GM12878 (cell line): ENCODE measurements around the gene PATJ. TPM values are rescaled to one million over a fixed set of nuclear protein-coding genes. Genes with fewer than 3 reads are reported as not detected.
A peak's percentile ranks its signal among the peaks of the same experiment; 100 is the strongest.

ENCODE experiments used
- ATAC-seq: fragments of 200-7000 bp; cut with Tn5 transposase; 3 replicates; pipeline ENCODE4 v1.9.1; 2020; ENCODE audit warnings: mild to moderate bottlenecking, moderate library complexity
- BruUV-seq: library from RNA; stranded (reverse); fragments of 400-500 nt; replicated peaks from 2 replicates; lab custom pipeline; 2021; lab: Mats Ljungman, UMichigan
- CTCF ChIA-PET: fragments of 300-600 bp; sonication (Branson Sonifier 250); formaldehyde crosslinking; extraction: SDS; loops from one replicate; lab custom pipeline; 2021; ENCODE audit warnings: inconsistent platforms; lab: Yijun Ruan, JAX
- POLR2A ChIA-PET: fragments of 350-600 bp; formaldehyde crosslinking; extraction: SDS; loops from one replicate; lab custom pipeline; 2021; ENCODE audit warnings: inconsistent platforms; lab: Charles Lee
- RAD21 ChIA-PET: fragments of 300-600 bp; sonication (Branson Sonifier 250); formaldehyde crosslinking; loops from one replicate; lab custom pipeline; 2023; ENCODE audit warnings: antibody characterized with exemption; ENCODE audit not compliant: unreplicated experiment; lab: Charles Lee
- SMC1A ChIA-PET: fragments of 300-600 bp; sonication (Branson Sonifier 250); formaldehyde crosslinking; loops from one replicate; lab custom pipeline; 2023; ENCODE audit not compliant: unreplicated experiment, uncharacterized antibody; lab: Charles Lee
- DNase-seq: peaks from one replicate; pipeline ENCODE4 v3.0.0-alpha.2; 2011; ENCODE audit warnings: low read depth, low spot score
- FAIRE-seq: peaks from 3 replicates; lab custom pipeline; 2011; peaks lifted over from hg19 to GRCh38; lab: Jason Lieb, UNC
- H2AFZ ChIP-seq: 2 replicates; pipeline ENCODE4 v1.6.0; 2011; ENCODE audit warnings: low read depth, low read length, control low read depth; ENCODE audit not compliant: control insufficient read depth
- H3K27ac ChIP-seq: 2 replicates; pipeline ENCODE4 v1.5.1; 2011; ENCODE audit warnings: control low read depth; ENCODE audit not compliant: control insufficient read depth, insufficient read depth
- H3K27me3 ChIP-seq, 2 experiments: replicated peaks in 1 of 2; 2 replicates each; pipeline versions ENCODE4 v1.6.0 to v1.6.1; 2011; ENCODE audit warnings: low read length in 1 of 2; ENCODE audit not compliant: control insufficient read depth in 2 of 2, insufficient read depth in 2 of 2
- H3K36me3 ChIP-seq, 2 experiments: 2 replicates each; pipeline ENCODE4 v1.5.1; 2011; ENCODE audit warnings: low read length in 1 of 2; ENCODE audit not compliant: control insufficient read depth in 2 of 2, insufficient read depth in 2 of 2
- H3K4me1 ChIP-seq: 2 replicates; pipeline ENCODE4 v1.6.1; 2011; ENCODE audit warnings: mild to moderate bottlenecking, low read length, moderate library complexity, mixed read lengths; ENCODE audit not compliant: control insufficient read depth, insufficient read depth
- H3K4me2 ChIP-seq: 2 replicates; pipeline ENCODE4 v1.6.0; 2011; ENCODE audit warnings: control low read depth; ENCODE audit not compliant: control insufficient read depth, insufficient read depth
- H3K4me3 ChIP-seq: fragments of 200-600 bp; sonication (generic); 2 replicates; pipeline ENCODE4 v1.5.1; 2016
- H3K79me2 ChIP-seq: 2 replicates; pipeline ENCODE4 v1.6.0; 2011; ENCODE audit warnings: low read length; ENCODE audit not compliant: control insufficient read depth, insufficient read depth
- H3K9ac ChIP-seq: 2 replicates; pipeline ENCODE4 v1.8.0; 2011; ENCODE audit warnings: low read length, control low read depth, mixed read lengths; ENCODE audit not compliant: control insufficient read depth, insufficient read depth
- H3K9me3 ChIP-seq: replicated peaks from 3 replicates; pipeline ENCODE4 v1.5.1; 2011; ENCODE audit warnings: mild to moderate bottlenecking, low read length; ENCODE audit not compliant: control insufficient read depth, insufficient read depth
- H4K20me1 ChIP-seq: 2 replicates; pipeline ENCODE4 v1.6.0; 2011; ENCODE audit not compliant: control insufficient read depth, insufficient read depth
- ATF7 ChIP-seq: fragments of 450-650 bp; IDR thresholded peaks from 2 replicates; pipeline ENCODE4 v1.6.1; 2016; ENCODE audit warnings: low read depth, mild to moderate bottlenecking
- BACH1 ChIP-seq: fragments of 450-650 bp; IDR thresholded peaks from 2 replicates; pipeline ENCODE4 v1.6.1; 2017; ENCODE audit warnings: mild to moderate bottlenecking, borderline replicate concordance
- EGR1 ChIP-seq, 2 experiments: IDR thresholded peaks; 1 replicate in 1 of 2; 2 replicates in 1 of 2; pipeline ENCODE4 v1.6.1; 2011 to 2012; ENCODE audit warnings: low read depth in 2 of 2, low read length in 2 of 2, borderline replicate concordance in 1 of 2, mild to moderate bottlenecking in 1 of 2, moderate library complexity in 1 of 2
- IKZF1 ChIP-seq: fragments of 450-650 bp; conservative IDR thresholded peaks from 2 replicates; pipeline ENCODE4 v1.6.1; 2017; ENCODE audit warnings: antibody characterized with exemption, mild to moderate bottlenecking
- IKZF2 ChIP-seq, 2 experiments: fragments of 450-650 bp; IDR thresholded peaks; 2 replicates each; pipeline ENCODE4 v1.6.1; 2017; ENCODE audit warnings: mild to moderate bottlenecking in 2 of 2, moderate library complexity in 2 of 2
- MEF2B ChIP-seq: fragments of 450-650 bp; IDR thresholded peaks from 2 replicates; pipeline ENCODE4 v1.6.1; 2018; ENCODE audit warnings: mild to moderate bottlenecking, moderate library complexity; ENCODE audit not compliant: partially characterized antibody, poor library complexity, severe bottlenecking
- MTA2 ChIP-seq: fragments of 450-650 bp; IDR thresholded peaks from 2 replicates; pipeline ENCODE4 v1.6.1; 2016; ENCODE audit warnings: low read depth, mild to moderate bottlenecking, moderate library complexity
- NR2C1 ChIP-seq: fragments of 450-650 bp; IDR thresholded peaks from 2 replicates; pipeline ENCODE4 v1.6.1; 2017; ENCODE audit warnings: antibody characterized with exemption, mild to moderate bottlenecking, moderate library complexity
- NR2F1 ChIP-seq: fragments of 450-650 bp; conservative IDR thresholded peaks from 2 replicates; pipeline ENCODE4 v1.6.1; 2017; ENCODE audit warnings: mild to moderate bottlenecking
- NRF1 ChIP-seq: conservative IDR thresholded peaks from 2 replicates; pipeline ENCODE4 v1.6.1; 2011; ENCODE audit warnings: mild to moderate bottlenecking, low read depth, low read length, improper control_type of control experiment
- RCOR1 ChIP-seq: conservative IDR thresholded peaks from 2 replicates; pipeline ENCODE4 v1.6.1; 2012; ENCODE audit warnings: low read depth, low read length, improper control_type of control experiment
- RELA ChIP-seq: fragments of 450-650 bp; IDR thresholded peaks from 2 replicates; pipeline ENCODE4 v1.8.0; 2014; ENCODE audit warnings: borderline replicate concordance; ENCODE audit not compliant: partially characterized antibody
- RUNX3 ChIP-seq: IDR thresholded peaks from 2 replicates; pipeline ENCODE4 v1.6.1; 2012; ENCODE audit warnings: low read length, inconsistent platforms
- TARDBP ChIP-seq: IDR thresholded peaks from 2 replicates; pipeline ENCODE4 v1.6.1; 2016; ENCODE audit warnings: borderline replicate concordance
- TCF7 ChIP-seq: IDR thresholded peaks from 2 replicates; pipeline ENCODE4 v1.6.1; 2014; ENCODE audit warnings: antibody characterized with exemption, borderline replicate concordance
- WGBS: methylation state at CpG from one replicate; pipeline ENCODE4 v1.1.6; 2016; ENCODE audit warnings: low lambda C conversion rate; ENCODE audit not compliant: insufficient replicate concordance, insufficient coverage; ENCODE audit errors: missing lambda C conversion rate; 5-methylcytosine and 5-hydroxymethylcytosine counted together
- in situ Hi-C: fragments of 300-500 bp; cut with MboI; formaldehyde crosslinking; loops from 9 replicates; pipeline ENCODE4 v1.14.3; 2018; ENCODE audit warnings: mixed read lengths
- intact Hi-C: fragments of 100-400 bp; cut with micrococcal nuclease; formaldehyde crosslinking; loops from one replicate; pipeline ENCODE4 v1.14.2; 2022; ENCODE audit not compliant: unreplicated experiment
- polyA plus RNA-seq, 11 experiments: library from polyadenylated mRNA; depleted of rRNA in 4 of 11; unstranded in 6 of 11; stranded (reverse) in 5 of 11; fragments of >200 nt; fragmentation: Nextera tagmentation in 4 of 11; fragmentation: Illumina TruSeq in 1 of 11; extraction: Ambion mirVana in 4 of 11; extraction: Trizol in 1 of 11; gene quantifications; 1 replicate in 1 of 11; 2 replicates in 10 of 11; pipeline versions ENCODE4 v1.2.1 to v1.2.3, GENCODE V29; 2011 to 2016; ENCODE audit warnings: inconsistent platforms in 2 of 11, missing spikeins in 2 of 11, low read depth in 1 of 11
- total RNA-seq, 4 experiments: library from RNA; depleted of rRNA in 3 of 4; stranded (reverse); fragments of >200 nt in 3 of 4; fragmentation: Illumina TruSeq in 1 of 4; extraction: Trizol in 1 of 4; gene quantifications; 2 replicates each; pipeline versions ENCODE4 v1.2.1 to v1.2.3, GENCODE V29; 2013 to 2021
- TF ChIP-seq, protein P1 (sequence below): fragments of 450-650 bp; IDR thresholded peaks from 2 replicates; pipeline ENCODE4 v1.6.1; 2017; ENCODE audit warnings: mild to moderate bottlenecking, low read depth, inconsistent platforms; ENCODE audit not compliant: poor library complexity, severe bottlenecking
- TF ChIP-seq, protein P2 (sequence below): fragments of 450-650 bp; formaldehyde crosslinking; IDR thresholded peaks from 2 replicates; pipeline ENCODE4 v1.5.0; 2022; ENCODE audit warnings: mild to moderate bottlenecking, missing genetic modification characterization

PATJ gene
- total and polyA plus RNA-seq, 10 of the 15 experiments (the other 5 are each of a cell fraction or from before 2014, with no cell fraction given), result 2.8 to 13.9 (median 6.9) TPM

DNA sequence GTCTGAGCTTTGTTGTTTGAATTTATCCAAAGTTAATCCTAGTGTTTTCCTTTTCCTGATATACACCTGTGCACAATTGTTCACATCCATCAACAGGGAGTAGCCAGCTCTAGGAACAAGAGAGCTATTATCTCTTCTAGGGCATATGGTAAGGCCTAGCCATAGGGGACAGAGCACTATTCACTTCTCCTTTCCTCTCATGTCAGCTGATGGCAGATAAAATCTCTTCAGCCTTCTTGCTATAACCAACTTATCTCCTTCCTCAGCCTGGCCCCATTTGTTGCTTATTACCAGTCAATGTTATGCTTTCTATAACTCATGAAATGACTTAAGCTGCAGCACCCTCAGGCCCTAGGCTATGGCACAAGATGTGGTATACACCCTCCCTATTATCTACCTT is 38.9 kb downstream of the PATJ start (continued):
- TF ChIP-seq EGR1 (IDR thresholded peaks at IDR 0.05; ENCODE audit: borderline replicate concordance in 1 of 2, low read depth in 2 of 2, low read length in 2 of 2) (no peak), BACH1 (no peak)
- TF ChIP-seq, all 136 proteins: peak for 0

DNA sequence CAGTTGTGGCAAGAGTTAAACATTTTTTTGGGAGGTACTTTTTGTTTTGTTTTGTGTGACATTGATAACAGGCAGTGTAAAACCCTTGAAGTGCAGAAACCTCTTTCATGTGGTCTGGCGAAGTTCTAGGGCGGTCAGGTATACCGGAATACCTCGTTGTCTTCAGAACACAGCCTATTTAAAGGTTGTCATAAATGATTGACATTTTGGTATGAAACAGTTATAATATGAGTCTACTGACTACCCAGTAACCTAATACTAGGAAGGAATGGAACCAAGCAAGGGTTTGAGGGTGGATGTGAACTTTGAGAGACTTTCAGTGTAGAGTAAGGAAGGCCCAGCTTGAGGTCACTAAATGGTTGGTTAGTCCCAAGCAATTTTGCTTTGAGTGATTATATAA is 40.5 kb downstream of the PATJ start:
- intact Hi-C loops, result no loop called here
- Histone ChIP-seq H3K27ac (no peak overlapping the region), H3K9ac (no peak overlapping the region), H3K27me3 (no peaks in the 10 kb centered on the region), H2AFZ (no peak overlapping the region; the same call in 1 of the 2 replicates), H3K36me3 (no peaks in the 10 kb centered on the region), H3K4me2 (no peak overlapping the region), H3K79me2 (no peaks in the 10 kb centered on the region), H3K4me3 (no peak overlapping the region), H3K4me1 (no peaks in the 10 kb centered on the region; the same call in 1 of the 2 replicates), H4K20me1 (no peaks in the 10 kb centered on the region), H3K9me3 (no peaks in the 10 kb centered on the region)
- ChIA-PET SMC1A (interaction anchor here (0.7 to 1.9 kb wide), 3 partner anchors 13 to 235 kb away, joined by 3 to 6 read pairs (median 3); no protein-coding TSS in a partner anchor), POLR2A (interaction anchor here (0.7 kb wide), 2 partner anchors 53 to 81 kb away, joined by 3 to 5 read pairs; no protein-coding TSS in a partner anchor), CTCF (interaction anchor here (1.4 kb wide), 1 partner anchor 40 kb away, joined by 3 read pairs; no protein-coding TSS in a partner anchor), RAD21 (interaction anchor here (0.6 to 1.3 kb wide), 3 partner anchors 12 to 708 kb away, joined by 3 read pairs; no protein-coding TSS in a partner anchor)
- FAIRE-seq (peak; percentile 75), ATAC-seq (peak; percentile 98), DNase-seq (peak; percentile 71)
- in situ Hi-C loops, result no loop called here
- no TSS peak for BruUV-seq
- WGBS, result 46% methylated on average over 4 of the region's 4 CpGs
- TF ChIP-seq NRF1 (no peak), IKZF2 (IDR thresholded peaks at IDR 0.05) (peak; percentile 61 to 66; a peak in 3 of 4 replicates), IKZF1 (0 out of 2 replicates have a peak, but pooled peaks have one; percentile 29), NR2F1 (peak; percentile 53), RUNX3 (peak; percentile 93), RELA (no peak), TCF7 (peak; percentile 95), MTA2 (peak; percentile 78), RCOR1 (no peak), ATF7 (peak; percentile 61), MEF2B (peak; percentile 71), TARDBP (no peak), EGR1 (IDR thresholded peaks at IDR 0.05; ENCODE audit: borderline replicate concordance in 1 of 2, low read depth in 2 of 2, low read length in 2 of 2) (no peak), NR2C1 (no peak)
- TF ChIP-seq, protein P1, sequence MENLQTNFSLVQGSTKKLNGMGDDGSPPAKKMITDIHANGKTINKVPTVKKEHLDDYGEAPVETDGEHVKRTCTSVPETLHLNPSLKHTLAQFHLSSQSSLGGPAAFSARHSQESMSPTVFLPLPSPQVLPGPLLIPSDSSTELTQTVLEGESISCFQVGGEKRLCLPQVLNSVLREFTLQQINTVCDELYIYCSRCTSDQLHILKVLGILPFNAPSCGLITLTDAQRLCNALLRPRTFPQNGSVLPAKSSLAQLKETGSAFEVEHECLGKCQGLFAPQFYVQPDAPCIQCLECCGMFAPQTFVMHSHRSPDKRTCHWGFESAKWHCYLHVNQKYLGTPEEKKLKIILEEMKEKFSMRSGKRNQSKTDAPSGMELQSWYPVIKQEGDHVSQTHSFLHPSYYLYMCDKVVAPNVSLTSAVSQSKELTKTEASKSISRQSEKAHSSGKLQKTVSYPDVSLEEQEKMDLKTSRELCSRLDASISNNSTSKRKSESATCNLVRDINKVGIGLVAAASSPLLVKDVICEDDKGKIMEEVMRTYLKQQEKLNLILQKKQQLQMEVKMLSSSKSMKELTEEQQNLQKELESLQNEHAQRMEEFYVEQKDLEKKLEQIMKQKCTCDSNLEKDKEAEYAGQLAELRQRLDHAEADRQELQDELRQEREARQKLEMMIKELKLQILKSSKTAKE, result peak; percentile 62
- TF ChIP-seq, protein P2, sequence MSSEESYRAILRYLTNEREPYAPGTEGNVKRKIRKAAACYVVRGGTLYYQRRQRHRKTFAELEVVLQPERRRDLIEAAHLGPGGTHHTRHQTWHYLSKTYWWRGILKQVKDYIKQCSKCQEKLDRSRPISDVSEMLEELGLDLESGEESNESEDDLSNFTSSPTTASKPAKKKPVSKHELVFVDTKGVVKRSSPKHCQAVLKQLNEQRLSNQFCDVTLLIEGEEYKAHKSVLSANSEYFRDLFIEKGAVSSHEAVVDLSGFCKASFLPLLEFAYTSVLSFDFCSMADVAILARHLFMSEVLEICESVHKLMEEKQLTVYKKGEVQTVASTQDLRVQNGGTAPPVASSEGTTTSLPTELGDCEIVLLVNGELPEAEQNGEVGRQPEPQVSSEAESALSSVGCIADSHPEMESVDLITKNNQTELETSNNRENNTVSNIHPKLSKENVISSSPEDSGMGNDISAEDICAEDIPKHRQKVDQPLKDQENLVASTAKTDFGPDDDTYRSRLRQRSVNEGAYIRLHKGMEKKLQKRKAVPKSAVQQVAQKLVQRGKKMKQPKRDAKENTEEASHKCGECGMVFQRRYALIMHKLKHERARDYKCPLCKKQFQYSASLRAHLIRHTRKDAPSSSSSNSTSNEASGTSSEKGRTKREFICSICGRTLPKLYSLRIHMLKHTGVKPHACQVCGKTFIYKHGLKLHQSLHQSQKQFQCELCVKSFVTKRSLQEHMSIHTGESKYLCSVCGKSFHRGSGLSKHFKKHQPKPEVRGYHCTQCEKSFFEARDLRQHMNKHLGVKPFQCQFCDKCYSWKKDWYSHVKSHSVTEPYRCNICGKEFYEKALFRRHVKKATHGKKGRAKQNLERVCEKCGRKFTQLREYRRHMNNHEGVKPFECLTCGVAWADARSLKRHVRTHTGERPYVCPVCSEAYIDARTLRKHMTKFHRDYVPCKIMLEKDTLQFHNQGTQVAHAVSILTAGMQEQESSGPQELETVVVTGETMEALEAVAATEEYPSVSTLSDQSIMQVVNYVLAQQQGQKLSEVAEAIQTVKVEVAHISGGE, result no peak
